OCI-LY1 (cell line): ENCODE results near the gene NKAIN4.

Source experiments
- EZH2 ChIP-seq: fragments of 200-600 bp; sonication (generic), shearing (Covaris generic); IDR thresholded peaks from 2 replicates; pipeline ENCODE4 v1.8.0; 2017; ENCODE audit warnings: borderline replicate concordance, mixed run types, mild to moderate bottlenecking, antibody characterized with exemption, low read length, moderate library complexity, mixed read lengths
- TF ChIP-seq, protein P1 (sequence below): fragments of 200-600 bp; sonication (generic), shearing (Covaris generic); IDR thresholded peaks from 2 replicates; pipeline ENCODE4 v1.5.1; 2017; ENCODE audit warnings: mild to moderate bottlenecking, antibody characterized with exemption, low read length, moderate library complexity, mixed read lengths

DNA sequence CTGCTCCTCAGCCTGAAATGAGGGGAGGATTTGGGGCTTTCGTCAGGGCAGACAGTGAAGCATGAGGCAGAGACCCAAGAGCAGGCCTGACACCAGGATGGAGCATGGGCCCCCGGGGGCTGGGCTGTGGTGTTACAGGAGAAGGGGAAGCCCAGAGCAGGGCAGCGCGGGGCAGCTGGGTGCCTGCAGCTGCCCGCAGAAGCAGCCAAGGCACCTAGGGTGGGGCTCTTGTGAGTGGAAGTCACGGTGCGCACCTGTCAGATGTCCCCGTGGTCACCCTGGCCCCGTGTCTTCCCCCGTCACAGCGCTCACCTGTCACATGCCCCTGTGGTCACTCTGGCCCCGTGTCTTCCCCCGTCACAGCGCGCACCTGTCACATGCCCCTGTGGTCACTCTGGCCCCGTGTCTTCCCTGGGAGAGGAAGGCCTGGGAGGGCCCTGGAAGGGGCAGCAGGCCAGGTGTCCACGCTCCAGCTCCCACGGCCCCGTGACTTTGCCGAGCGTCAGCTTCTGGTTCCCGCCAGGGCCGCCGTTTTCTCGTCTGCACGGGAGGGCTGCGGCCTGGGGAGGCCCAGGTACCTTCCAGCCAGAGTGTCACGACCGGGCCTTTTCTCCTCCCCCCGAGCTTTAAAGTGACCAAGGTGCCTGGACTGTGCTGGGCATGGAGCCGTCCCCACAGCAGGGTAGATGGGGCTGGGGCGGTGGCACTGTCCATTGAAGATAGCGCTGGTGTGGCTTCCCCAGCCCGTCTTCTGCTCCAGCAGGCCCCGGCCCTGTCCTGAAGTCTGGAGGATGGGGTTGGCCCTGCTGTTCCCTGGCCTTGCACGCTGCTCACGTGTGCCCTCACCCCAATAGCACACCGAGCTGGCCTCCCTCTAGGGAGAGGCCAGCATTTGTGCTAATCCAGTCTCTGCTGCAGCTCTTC is 27.7 kb upstream of the NKAIN4 start:
- TF ChIP-seq, protein P1, sequence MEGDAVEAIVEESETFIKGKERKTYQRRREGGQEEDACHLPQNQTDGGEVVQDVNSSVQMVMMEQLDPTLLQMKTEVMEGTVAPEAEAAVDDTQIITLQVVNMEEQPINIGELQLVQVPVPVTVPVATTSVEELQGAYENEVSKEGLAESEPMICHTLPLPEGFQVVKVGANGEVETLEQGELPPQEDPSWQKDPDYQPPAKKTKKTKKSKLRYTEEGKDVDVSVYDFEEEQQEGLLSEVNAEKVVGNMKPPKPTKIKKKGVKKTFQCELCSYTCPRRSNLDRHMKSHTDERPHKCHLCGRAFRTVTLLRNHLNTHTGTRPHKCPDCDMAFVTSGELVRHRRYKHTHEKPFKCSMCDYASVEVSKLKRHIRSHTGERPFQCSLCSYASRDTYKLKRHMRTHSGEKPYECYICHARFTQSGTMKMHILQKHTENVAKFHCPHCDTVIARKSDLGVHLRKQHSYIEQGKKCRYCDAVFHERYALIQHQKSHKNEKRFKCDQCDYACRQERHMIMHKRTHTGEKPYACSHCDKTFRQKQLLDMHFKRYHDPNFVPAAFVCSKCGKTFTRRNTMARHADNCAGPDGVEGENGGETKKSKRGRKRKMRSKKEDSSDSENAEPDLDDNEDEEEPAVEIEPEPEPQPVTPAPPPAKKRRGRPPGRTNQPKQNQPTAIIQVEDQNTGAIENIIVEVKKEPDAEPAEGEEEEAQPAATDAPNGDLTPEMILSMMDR = no peak
- no peak for TF ChIP-seq EZH2
